Muscle of leg (tissue), 9 donors: ENCODE results near the gene TMCO1. TPM values are rescaled to one million over a fixed set of nuclear protein-coding genes. Genes with fewer than 3 reads are reported as not detected.

Experiments
- polyA plus RNA-seq, 8 donors: library from polyadenylated mRNA; unstranded; fragments of 120-200 nt; gene quantifications; one replicate each; pipeline versions ENCODE4 v1.2.1 to v1.2.3, GENCODE V29; 2013; ENCODE audit warnings: inconsistent platforms in 1 of 8, low replicate concordance in 1 of 8; ENCODE audit not compliant: insufficient read length in 8 of 8, insufficient read depth in 1 of 8
- total RNA-seq: library from RNA; stranded (reverse); fragments of 120-200 nt; gene quantifications from one replicate; pipeline ENCODE4 v1.2.4, GENCODE V29; 2013

Gene TMCO1
- total and polyA plus RNA-seq, 9 donors: 53.3 to 72.6 (median 58.1) TPM

Other genes with a start within 250 kb of the TMCO1 start
- 0.09 TPM for gene LRRC52, start 224.9 kb downstream of the TMCO1 start, total RNA-seq
- gene LRRC52, start 224.9 kb downstream of the TMCO1 start, polyA plus RNA-seq: under 1 TPM in 7 of 8 donors, not detected in 1; 0.10 to 0.45 (median 0.24) TPM
- 194 TPM for gene MGST3, start 137.6 kb downstream of the TMCO1 start, total RNA-seq
- gene MGST3, start 137.6 kb downstream of the TMCO1 start, polyA plus RNA-seq: 100 to 1,000 TPM; 133 to 182 (median 166) TPM
- 40.1 TPM for gene ALDH9A1, start 70.3 kb downstream of the TMCO1 start, total RNA-seq
- gene ALDH9A1, start 70.3 kb downstream of the TMCO1 start, polyA plus RNA-seq: 10 to 100 TPM; 37.1 to 55.2 (median 42.5) TPM
- 16.1 TPM for gene UCK2, start 58.7 kb upstream of the TMCO1 start, total RNA-seq
- 10 to 100 TPM; 16.1 to 21.8 (median 17.4) TPM for gene UCK2, start 58.7 kb upstream of the TMCO1 start, polyA plus RNA-seq